Measurements from ENCODE around the gene TPM4.

- TF ChIP-seq BHLHE40 (IDR thresholded peaks at IDR 0.05; ENCODE audit: borderline replicate concordance), result no peak
- TF ChIP-seq ZNF384 (IDR thresholded peaks at IDR 0.05), result no peak
- TF ChIP-seq LEF1 (IDR thresholded peaks at IDR 0.05; ENCODE audit: borderline replicate concordance), result no peak
- TF ChIP-seq ARNT (IDR thresholded peaks at IDR 0.05), result no peak
- no peak for TF ChIP-seq FOXA1 (IDR thresholded peaks at IDR 0.05)
- no peak for TF ChIP-seq FOXK2 (IDR thresholded peaks at IDR 0.05)
- TF ChIP-seq FOXM1 (IDR thresholded peaks at IDR 0.05; ENCODE audit: borderline replicate concordance), result no peak
- TF ChIP-seq HDGF (IDR thresholded peaks at IDR 0.05; ENCODE audit: borderline replicate concordance), result no peak
- TF ChIP-seq SP1 (IDR thresholded peaks at IDR 0.05), result no peak
Measured at GRCh38 chr19:16091546-16092475, 15.5 kb downstream of the TPM4 start.

Measured in HEK293T (cell line).